Loucy (cell line): ENCODE measurements around the gene MDH1.

ENCODE experiments used
- EZH2phosphoT487 ChIP-seq: fragments of 200-600 bp; IDR thresholded peaks from 2 replicates; pipeline ENCODE4 v1.6.1; 2018; ENCODE audit warnings: antibody characterized with exemption, mild to moderate bottlenecking, moderate library complexity, borderline replicate concordance
- TF ChIP-seq, protein P1 (sequence below): fragments of 200-600 bp; sonication (generic); conservative IDR thresholded peaks from 2 replicates; pipeline ENCODE4 v1.5.1; 2014; ENCODE audit warnings: mild to moderate bottlenecking, antibody characterized with exemption, low read length

GRCh38 chr2:63614448-63614968 is 25.7 kb downstream of the MDH1 start:
- TF ChIP-seq, protein P1, sequence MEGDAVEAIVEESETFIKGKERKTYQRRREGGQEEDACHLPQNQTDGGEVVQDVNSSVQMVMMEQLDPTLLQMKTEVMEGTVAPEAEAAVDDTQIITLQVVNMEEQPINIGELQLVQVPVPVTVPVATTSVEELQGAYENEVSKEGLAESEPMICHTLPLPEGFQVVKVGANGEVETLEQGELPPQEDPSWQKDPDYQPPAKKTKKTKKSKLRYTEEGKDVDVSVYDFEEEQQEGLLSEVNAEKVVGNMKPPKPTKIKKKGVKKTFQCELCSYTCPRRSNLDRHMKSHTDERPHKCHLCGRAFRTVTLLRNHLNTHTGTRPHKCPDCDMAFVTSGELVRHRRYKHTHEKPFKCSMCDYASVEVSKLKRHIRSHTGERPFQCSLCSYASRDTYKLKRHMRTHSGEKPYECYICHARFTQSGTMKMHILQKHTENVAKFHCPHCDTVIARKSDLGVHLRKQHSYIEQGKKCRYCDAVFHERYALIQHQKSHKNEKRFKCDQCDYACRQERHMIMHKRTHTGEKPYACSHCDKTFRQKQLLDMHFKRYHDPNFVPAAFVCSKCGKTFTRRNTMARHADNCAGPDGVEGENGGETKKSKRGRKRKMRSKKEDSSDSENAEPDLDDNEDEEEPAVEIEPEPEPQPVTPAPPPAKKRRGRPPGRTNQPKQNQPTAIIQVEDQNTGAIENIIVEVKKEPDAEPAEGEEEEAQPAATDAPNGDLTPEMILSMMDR, result no peak
- TF ChIP-seq EZH2phosphoT487, result no peak
